DMS153 treated with DMSO at 0.1 percent for 48 hours (cell line): ENCODE data around the gene HIVEP3.

ENCODE experiments used
- DNase-seq: peaks from one replicate; lab custom pipeline; 2025; ENCODE audit not compliant: unreplicated experiment; lab: John Stamatoyannopoulos, UW

Gene HIVEP3

GRCh38 chr1:41792485-41792770 lies 126.3 kb downstream of the HIVEP3 start:
- DNase-seq: no peak

- DNase-seq: no peak
These were observed 126.8 kb downstream of the HIVEP3 start for GRCh38 chr1:41791667-41792484.

- DNase-seq: no peak
These were observed 128.4 kb downstream of the HIVEP3 start for GRCh38 chr1:41790351-41790750.

GRCh38 chr1:41789661-41790330 lies 128.9 kb downstream of the HIVEP3 start:
- DNase-seq: no peak

- DNase-seq: no peak
These were observed 130.3 kb downstream of the HIVEP3 start for GRCh38 chr1:41788427-41788826.

- DNase-seq: no peak
These were observed 134.0 kb downstream of the HIVEP3 start for GRCh38 chr1:41784531-41785274.

- peak; percentile 76 for DNase-seq
These were observed 135.5 kb downstream of the HIVEP3 start for GRCh38 chr1:41783189-41783639.

- no peak for DNase-seq
These were observed 137.8 kb downstream of the HIVEP3 start for GRCh38 chr1:41780916-41781315.

GRCh38 chr1:41780322-41780721 lies 138.4 kb downstream of the HIVEP3 start:
- DNase-seq: no peak

GRCh38 chr1:41779360-41779759 lies 139.4 kb downstream of the HIVEP3 start:
- no peak for DNase-seq

GRCh38 chr1:41777695-41778094 lies 141.0 kb downstream of the HIVEP3 start:
- no peak for DNase-seq

- DNase-seq: no peak
These were observed 141.8 kb downstream of the HIVEP3 start for GRCh38 chr1:41776891-41777441.

- DNase-seq: no peak
These were observed 142.7 kb downstream of the HIVEP3 start for GRCh38 chr1:41775956-41776585.

- no peak for DNase-seq
These were observed 144.2 kb downstream of the HIVEP3 start for GRCh38 chr1:41774471-41774990.

GRCh38 chr1:41773842-41774241 lies 144.9 kb downstream of the HIVEP3 start:
- no peak for DNase-seq

- no peak for DNase-seq
These were observed 145.6 kb downstream of the HIVEP3 start for GRCh38 chr1:41773144-41773591.

GRCh38 chr1:41769068-41769467 lies 149.7 kb downstream of the HIVEP3 start:
- no peak for DNase-seq

- no peak for DNase-seq
These were observed 150.1 kb downstream of the HIVEP3 start for GRCh38 chr1:41768583-41768982.

- DNase-seq: no peak
These were observed 150.9 kb downstream of the HIVEP3 start for GRCh38 chr1:41767534-41768525.

- no peak for DNase-seq
These were observed 152.2 kb downstream of the HIVEP3 start for GRCh38 chr1:41766546-41766945.
